Measurements from ENCODE around the gene CLDN5.
"Not testable (repeated sequence)": the region's sequence is repeated elsewhere in the genome, so short reads cannot be mapped to it uniquely, and the experiment has no call there.

The CLDN5 gene

GRCh38 chr22:19524170-19525115 lies at the start of gene CLDN5:
CLDN5 (minus strand) TSS chr22:19524410; CDS start chr22:19524255, 155 bp downstream.
- DNase-seq (ENCODE audit: low spot score) = no peak

DNA sequence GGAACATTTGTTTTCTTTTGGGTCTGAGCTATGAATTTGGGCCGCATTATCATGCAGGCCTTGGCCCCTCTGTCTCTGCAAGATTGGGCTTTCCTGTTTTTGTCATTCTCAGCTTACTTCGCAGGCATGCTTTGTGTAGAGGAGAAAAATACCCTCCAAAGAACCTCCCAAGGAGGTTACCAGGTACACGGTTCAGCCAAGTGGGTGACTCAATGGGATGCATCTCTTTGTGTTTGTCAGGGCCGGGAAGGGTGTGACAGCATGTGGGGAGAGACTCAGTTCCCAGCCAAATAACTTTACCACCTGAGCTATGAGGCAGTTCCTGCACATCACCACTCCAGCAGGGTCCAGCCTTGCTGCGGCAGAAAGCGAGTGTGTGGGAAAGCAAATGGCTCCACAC lies 47.8 kb upstream of the CLDN5 start:
- no peak for DNase-seq (ENCODE audit: low spot score)

- no peak for DNase-seq (ENCODE audit: low spot score)
Measured at GRCh38 chr22:19571207-19571795, 47.1 kb upstream of the CLDN5 start.

DNA sequence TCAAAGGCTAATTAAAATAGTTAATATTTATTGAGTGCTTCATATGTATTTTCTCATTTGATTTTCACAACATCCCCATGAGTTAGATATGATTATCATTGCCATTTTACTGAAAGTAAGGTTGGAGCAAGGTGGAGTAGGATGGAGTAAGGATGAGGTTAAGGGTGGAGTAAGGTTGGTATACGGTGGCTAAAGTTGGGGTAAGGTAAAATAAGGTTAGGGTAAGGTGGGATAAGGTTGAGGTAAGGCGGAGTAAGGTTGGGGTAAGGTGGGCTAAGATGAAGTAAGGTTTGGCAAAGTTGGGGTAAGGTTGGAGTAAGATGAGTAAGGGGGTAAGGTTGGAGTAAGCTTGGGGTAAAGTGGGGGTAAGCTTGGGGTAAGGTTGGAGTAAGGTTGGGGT lies 45.8 kb upstream of the CLDN5 start:
- DNase-seq (ENCODE audit: low spot score) = no peak

DNA sequence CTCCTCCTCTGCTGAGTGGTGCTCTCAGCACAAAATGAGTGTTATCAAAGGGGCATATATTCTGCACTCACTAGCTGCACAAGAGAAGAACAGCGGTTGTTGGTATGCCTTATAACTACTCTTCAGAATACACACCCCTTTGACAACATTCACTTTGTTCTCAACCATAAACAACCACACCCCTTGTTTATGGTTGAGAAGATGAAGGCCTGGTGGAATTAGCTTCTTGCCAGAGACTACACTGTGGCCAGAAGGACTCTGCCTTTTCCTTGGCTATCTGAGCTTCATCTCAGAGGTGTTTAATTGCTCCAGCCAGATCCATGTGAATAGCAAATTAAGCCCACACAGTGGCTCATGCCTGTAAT lies 45.0 kb upstream of the CLDN5 start:
- no peak for DNase-seq (ENCODE audit: low spot score)

DNA sequence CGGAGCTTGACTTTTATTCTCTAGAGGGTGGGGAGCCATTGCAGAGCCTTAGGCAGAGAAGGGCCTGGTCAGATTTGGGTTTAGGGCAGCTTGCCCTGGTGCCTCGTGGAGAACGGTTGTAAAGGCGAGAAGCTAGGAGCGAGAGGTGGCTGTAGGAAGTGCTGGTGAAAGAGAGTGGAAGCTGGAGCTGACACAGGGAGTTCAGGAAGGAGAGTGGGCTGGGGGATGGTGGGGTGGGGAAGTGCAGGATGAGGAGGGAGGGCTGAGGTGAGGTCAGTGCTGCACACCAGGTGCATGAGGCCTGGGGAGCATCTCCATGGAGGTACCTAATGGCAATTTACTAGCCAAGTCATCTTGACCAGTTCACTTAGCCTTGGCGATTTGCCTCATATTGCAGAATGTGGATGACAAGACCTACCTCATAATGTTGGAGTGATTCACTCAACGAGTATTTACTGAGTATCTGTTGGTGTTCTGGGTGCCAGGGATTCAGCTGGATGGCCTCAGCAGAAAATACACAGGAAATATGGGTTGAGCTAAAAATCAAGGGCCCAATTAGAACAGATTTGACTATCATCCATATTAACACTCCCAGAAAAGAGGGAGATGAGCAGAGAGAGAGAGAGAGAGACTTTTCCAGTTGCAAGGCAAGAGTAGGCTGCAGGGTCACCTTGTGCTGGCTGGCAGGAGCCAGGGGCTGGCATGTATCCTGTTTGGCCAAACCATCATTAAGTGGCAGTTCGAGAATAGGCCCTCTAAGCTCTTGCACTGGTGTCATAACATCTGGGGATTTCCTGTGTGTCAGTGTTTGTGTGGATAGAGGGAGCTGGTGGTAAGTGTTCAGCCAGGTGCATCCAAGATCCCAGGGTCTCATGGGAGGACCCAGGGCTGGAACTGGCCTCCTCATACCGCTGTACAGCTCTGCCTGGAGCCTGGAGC lies 44.4 kb upstream of the CLDN5 start:
- DNase-seq (ENCODE audit: low spot score) = no peak

- DNase-seq (ENCODE audit: low spot score) = no peak
Measured at GRCh38 chr22:19567157-19568009, 43.2 kb upstream of the CLDN5 start.

GRCh38 chr22:19566279-19567156 lies 42.3 kb upstream of the CLDN5 start:
- DNase-seq (ENCODE audit: low spot score) = no peak

DNA sequence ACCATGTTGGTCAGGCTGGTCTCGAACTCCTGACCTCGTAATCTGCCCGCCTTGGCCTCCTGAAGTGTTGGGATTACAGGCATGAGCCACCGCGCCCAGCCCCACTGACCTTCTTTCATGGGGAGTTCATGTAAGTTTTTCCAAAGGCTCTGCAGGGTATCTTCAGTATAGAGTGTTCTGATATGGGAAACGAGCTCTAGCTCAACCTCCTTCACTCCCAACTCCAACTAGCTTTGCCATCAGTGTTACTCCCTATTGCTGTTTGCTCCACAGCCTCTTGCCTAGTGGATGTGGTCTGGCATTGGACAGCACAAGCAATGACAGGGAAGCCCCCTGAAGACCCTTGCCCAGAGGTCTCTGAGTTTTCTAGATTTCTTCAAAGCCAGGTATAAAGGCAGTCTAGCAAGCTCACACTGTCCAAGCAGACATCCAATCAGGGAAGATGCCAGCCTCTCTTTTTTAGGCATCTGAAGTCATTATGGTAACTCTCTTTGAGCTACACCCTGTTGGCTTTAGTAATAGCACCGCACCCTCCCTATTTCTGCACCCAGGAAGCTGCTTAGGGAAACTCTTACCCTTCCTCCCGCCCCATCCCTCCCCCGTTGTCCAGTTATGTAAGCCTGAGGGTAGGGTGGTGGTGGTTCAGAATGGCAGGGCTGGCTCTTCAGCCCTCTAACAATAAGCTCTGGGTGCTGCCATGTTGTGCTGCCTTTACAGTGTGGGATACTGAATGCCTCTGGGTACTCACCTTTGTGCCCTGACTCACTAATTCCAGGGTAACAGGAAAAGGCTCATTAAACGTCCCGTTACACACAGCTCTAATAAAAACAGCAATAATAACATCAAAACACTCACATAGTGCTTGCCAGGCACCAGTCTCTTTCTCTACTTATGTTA lies 41.4 kb upstream of the CLDN5 start:
- DNase-seq (ENCODE audit: low spot score) = no peak

GRCh38 chr22:19559956-19560355 lies 35.7 kb upstream of the CLDN5 start:
- DNase-seq (ENCODE audit: low spot score) = no peak

DNA sequence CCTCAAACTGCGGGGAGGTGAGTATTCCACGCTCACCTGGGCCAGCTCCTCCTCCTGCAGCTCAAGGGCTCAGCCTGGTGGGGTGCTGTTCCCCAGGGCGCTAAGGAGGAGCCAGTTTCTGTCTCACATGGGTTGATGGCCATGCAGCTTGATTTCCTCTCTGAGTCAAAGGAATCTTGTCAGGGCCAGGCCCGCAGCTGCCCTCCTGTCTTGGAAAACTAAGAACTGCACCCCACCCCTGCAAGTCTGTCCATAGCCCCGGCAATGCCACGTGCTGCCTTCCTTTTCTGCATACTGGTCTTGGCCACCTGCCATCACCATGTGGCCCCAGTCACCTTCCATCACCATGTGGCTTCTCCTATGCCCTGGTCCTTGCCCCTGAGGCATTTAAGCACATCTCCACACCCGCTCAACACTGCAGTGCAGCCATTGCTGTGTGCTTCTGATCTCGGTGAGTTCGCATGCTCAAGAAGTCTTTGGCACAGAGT lies 35.2 kb upstream of the CLDN5 start:
- DNase-seq (ENCODE audit: low spot score) = no peak

DNA sequence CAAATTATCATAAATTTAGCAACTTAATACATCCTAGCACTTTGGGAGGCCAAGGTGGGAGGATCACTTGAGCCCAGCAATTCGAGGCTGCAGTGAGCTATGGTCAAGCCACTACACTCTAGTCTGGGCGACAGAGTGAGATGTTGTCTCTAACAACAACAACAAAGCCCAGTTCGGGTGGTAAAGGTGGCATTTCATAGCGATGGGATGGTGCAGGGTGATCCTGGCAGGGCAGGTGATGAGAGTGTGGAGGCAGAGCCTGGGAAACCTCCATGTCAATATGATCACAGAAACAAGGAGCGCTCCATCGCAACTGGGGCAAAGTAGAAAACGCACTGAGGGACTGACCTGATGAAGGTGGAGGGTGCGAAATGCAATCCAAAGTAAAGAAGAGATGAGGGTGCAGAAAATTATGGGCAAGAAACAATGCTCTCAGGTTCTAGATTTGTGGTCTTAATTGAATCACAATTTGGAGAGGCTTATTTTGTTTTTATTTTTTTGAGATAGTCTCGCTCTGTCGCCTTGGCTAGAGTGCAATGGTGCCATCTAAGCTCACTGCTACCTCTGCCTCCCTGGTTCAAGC lies 32.8 kb upstream of the CLDN5 start:
- no peak for DNase-seq (ENCODE audit: low spot score)

- DNase-seq (ENCODE audit: low spot score) = no peak
Measured at GRCh38 chr22:19555651-19556050, 31.4 kb upstream of the CLDN5 start.

DNA sequence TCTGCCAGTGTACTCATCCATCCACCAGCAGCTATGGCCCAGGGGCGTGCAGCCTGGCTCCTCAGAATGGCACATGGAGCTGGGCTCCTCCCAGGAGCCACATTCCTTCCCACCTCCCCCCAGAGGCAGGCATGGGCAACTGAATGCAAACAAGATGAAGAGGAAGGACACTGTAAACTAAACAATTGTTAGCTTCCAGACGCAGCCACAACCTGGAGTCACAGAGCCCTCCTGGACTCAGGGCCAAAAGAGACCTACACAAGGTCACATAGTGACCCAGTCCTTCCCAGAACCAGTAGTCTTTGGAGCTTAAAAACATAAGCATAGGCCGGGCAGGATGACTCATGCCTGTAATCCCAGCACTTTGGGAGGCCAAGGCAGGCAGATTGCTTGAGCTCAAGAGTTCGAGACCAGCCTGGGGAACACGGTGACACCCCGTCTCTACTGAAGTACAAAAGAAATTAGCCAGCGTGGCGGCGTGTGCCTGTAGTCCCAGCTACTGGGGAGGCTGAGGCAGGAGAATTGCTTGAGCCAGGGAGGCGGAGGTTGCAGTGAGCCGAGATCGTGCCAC lies 30.7 kb upstream of the CLDN5 start:
- no peak for DNase-seq (ENCODE audit: low spot score)

- no peak for DNase-seq (ENCODE audit: low spot score)
Measured at GRCh38 chr22:19553201-19553600, 29.0 kb upstream of the CLDN5 start.

GRCh38 chr22:19550382-19550781 lies 26.2 kb upstream of the CLDN5 start:
- no peak for DNase-seq (ENCODE audit: low spot score)

DNA sequence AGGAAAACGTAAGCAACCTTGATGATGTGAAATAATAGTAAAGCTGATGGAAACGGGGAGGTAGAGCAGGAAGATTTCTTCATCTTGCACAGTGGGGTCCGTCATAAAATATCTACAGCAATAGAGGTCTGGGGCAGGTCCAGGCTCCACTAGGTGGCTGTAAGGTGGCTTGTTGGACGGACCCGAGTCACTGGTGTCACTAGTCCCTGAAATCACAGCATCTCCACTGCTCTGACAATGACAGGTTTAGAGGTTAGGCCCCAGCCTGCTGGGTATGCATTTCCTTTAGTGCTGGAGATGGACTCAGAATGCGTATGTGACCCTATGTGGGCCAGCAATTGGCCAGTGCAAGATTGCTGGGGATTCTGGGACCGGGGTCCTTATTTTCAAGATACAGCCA lies 25.2 kb upstream of the CLDN5 start:
- DNase-seq (ENCODE audit: low spot score) = no peak

DNA sequence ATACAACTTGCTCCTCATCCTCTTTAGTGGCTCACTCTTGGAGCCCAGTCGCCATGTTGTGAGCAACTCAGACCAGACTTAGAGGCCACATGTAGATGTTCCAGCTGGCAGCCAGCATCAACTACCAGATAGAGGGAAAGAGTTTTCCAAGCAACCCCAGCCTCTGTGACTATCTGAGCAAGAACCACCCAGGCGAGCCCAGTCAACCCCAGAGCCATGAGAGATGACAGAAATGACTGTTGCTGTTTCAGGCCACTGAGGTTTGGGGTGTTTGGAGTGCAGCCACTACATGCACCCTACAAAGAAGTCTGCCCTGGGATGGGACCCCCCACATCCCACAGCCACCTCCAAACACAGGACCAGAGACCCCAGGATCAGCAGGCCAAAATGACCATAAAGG lies 24.8 kb upstream of the CLDN5 start:
- no peak for DNase-seq (ENCODE audit: low spot score)

GRCh38 chr22:19548427-19548826 lies 24.2 kb upstream of the CLDN5 start:
- not testable (repeated sequence) for DNase-seq (ENCODE audit: low spot score)
